Peyer's patch (tissue), 4 donors: ENCODE measurements around the gene SLC16A13. TPM values are rescaled to one million over a fixed set of nuclear protein-coding genes. Genes with fewer than 3 reads are reported as not detected.

Experiments used
- DNase-seq, 3 donors: peaks; one replicate each; pipeline ENCODE4 v3.0.0-alpha.2; 2017 to 2019
- H3K27ac ChIP-seq, 4 donors: fragments of 200-600 bp; sonication (generic); one replicate each; pipeline ENCODE4 v1.5.1; 2016 to 2019
- H3K27me3 ChIP-seq, 2 donors: fragments of 200-600 bp; sonication (generic); one replicate each; pipeline ENCODE4 v1.5.1; 2019
- H3K36me3 ChIP-seq, 3 donors: fragments of 200-600 bp; sonication (generic); one replicate each; pipeline ENCODE4 v1.5.1; 2016 to 2019
- H3K4me1 ChIP-seq, 4 donors: fragments of 200-600 bp; sonication (generic); one replicate each; pipeline ENCODE4 v1.5.1; 2016 to 2019
- H3K4me3 ChIP-seq, 4 donors: fragments of 200-600 bp; sonication (generic); 1 replicate in 3 of 4; 2 replicates in 1 of 4; pipeline ENCODE4 v1.5.1; 2016 to 2019; ENCODE audit warnings: mild to moderate bottlenecking in 1 of 4
- H3K9me3 ChIP-seq, 4 donors: fragments of 200-600 bp; sonication (generic); one replicate each; pipeline ENCODE4 v1.5.1; 2016 to 2019; ENCODE audit warnings: mild to moderate bottlenecking in 1 of 4
- CTCF ChIP-seq, 6 experiments: fragments of 450-650 bp in 4 of 6; fragments of 200-600 bp in 2 of 6; sonication (generic) in 1 of 6; IDR thresholded peaks; one replicate each; pipeline ENCODE4 v1.5.1; 2017 to 2019; ENCODE audit warnings: antibody characterized with exemption in 6 of 6, mild to moderate bottlenecking in 3 of 6, moderate library complexity in 1 of 6
- POLR2A ChIP-seq, 2 donors: fragments of 450-650 bp; IDR thresholded peaks; one replicate each; pipeline ENCODE4 v1.5.1; 2017; ENCODE audit warnings: antibody characterized with exemption in 2 of 2, mild to moderate bottlenecking in 2 of 2, moderate library complexity in 2 of 2
- total RNA-seq, 4 donors: library from RNA; depleted of rRNA; stranded (reverse); fragments of >200 nt; gene quantifications; one replicate each; pipeline ENCODE4 v1.1.0, GENCODE V29; 2016

The SLC16A13 gene
- total RNA-seq, 4 donors from 2014 or later = 7.5 to 16.4 (median 8.8) TPM

GRCh38 chr17:7022781-7023571 lies 12.8 kb upstream of the SLC16A13 start, which contains the start of gene BCL6B:
Gene BCL6B, plus strand, starts transcription at chr17:7023050. Its CDS starts 622 bp downstream, at chr17:7023672.
- Histone ChIP-seq H3K4me1 (peaks cover 2 to 23% (median 12%) of the 10 kb centered on the region in 4 donors), H3K27ac (peak within 1 kb of the TSS; percentile 60 to 85 (median 70)), H3K27me3 (no peaks in the 10 kb centered on the region), H3K9me3 (no peaks in the 10 kb centered on the region), H3K4me3 (peak within 1 kb of the TSS; percentile 4 to 50 (median 41)), H3K36me3 (no peaks in the 10 kb centered on the region)
- TF ChIP-seq POLR2A (IDR thresholded peaks at IDR 0.05) = no peak
- TF ChIP-seq CTCF (IDR thresholded peaks at IDR 0.05) = no peak
- no peak for DNase-seq

- no peak for TF ChIP-seq CTCF (IDR thresholded peaks at IDR 0.05)
- TF ChIP-seq POLR2A (IDR thresholded peaks at IDR 0.05) = peak in 1 of 2 donors; percentile 54
- Histone ChIP-seq H3K27me3 (no peaks in the 10 kb centered on the region), H3K36me3 (no peaks in the 10 kb centered on the region), H3K4me1 (peaks cover 2 to 21% (median 12%) of the 10 kb centered on the region in 4 donors), H3K9me3 (no peaks in the 10 kb centered on the region), H3K27ac (peak overlapping the region; percentile 60 to 85 (median 67)), H3K4me3 (peak overlapping the region in 3 of 4 donors; percentile 32 to 50 (median 36))
- DNase-seq = peak; percentile 89 to 97 (median 97)
These were observed 12.0 kb upstream of the SLC16A13 start for GRCh38 chr17:7023576-7024401.

- DNase-seq = no peak
- no peaks in the 10 kb centered on the region for H3K9me3 ChIP-seq
- H3K36me3 ChIP-seq = no peaks in the 10 kb centered on the region
- no peaks in the 10 kb centered on the region for H3K27me3 ChIP-seq
- no peak for TF ChIP-seq POLR2A (IDR thresholded peaks at IDR 0.05)
- TF ChIP-seq CTCF (IDR thresholded peaks at IDR 0.05) = no peak
- peaks cover 2 to 21% (median 13%) of the 10 kb centered on the region in 4 donors for H3K4me1 ChIP-seq
- no peak overlapping the region for H3K4me3 ChIP-seq
- no peak overlapping the region for H3K27ac ChIP-seq
These were observed 11.4 kb upstream of the SLC16A13 start for GRCh38 chr17:7024402-7024785.

GRCh38 chr17:7025245-7025644 lies 10.6 kb upstream of the SLC16A13 start:
- no peak for DNase-seq
- Histone ChIP-seq H3K27me3 (no peaks in the 10 kb centered on the region), H3K4me3 (no peak overlapping the region), H3K9me3 (no peaks in the 10 kb centered on the region), H3K4me1 (peaks cover 2 to 24% (median 15%) of the 10 kb centered on the region in 4 donors), H3K36me3 (no peaks in the 10 kb centered on the region), H3K27ac (no peak overlapping the region)
- TF ChIP-seq POLR2A (IDR thresholded peaks at IDR 0.05) (no peak), CTCF (IDR thresholded peaks at IDR 0.05) (no peak)

- DNase-seq = no peak
- H3K4me3 ChIP-seq = no peak overlapping the region
- peaks cover 2 to 24% (median 15%) of the 10 kb centered on the region in 4 donors for H3K4me1 ChIP-seq
- no peaks in the 10 kb centered on the region for H3K27me3 ChIP-seq
- H3K9me3 ChIP-seq = no peaks in the 10 kb centered on the region
- TF ChIP-seq POLR2A (IDR thresholded peaks at IDR 0.05) (no peak), CTCF (IDR thresholded peaks at IDR 0.05) (no peak)
- H3K27ac ChIP-seq = no peak overlapping the region
- H3K36me3 ChIP-seq = no peaks in the 10 kb centered on the region
These were observed 9.2 kb upstream of the SLC16A13 start for GRCh38 chr17:7026471-7027115.
